ENCODE measurements around the gene PCBP3.
"Not testable (repeated sequence)": the region's sequence is repeated elsewhere in the genome, so short reads cannot be mapped to it uniquely, and the experiment has no call there.

PCBP3 gene

DNA sequence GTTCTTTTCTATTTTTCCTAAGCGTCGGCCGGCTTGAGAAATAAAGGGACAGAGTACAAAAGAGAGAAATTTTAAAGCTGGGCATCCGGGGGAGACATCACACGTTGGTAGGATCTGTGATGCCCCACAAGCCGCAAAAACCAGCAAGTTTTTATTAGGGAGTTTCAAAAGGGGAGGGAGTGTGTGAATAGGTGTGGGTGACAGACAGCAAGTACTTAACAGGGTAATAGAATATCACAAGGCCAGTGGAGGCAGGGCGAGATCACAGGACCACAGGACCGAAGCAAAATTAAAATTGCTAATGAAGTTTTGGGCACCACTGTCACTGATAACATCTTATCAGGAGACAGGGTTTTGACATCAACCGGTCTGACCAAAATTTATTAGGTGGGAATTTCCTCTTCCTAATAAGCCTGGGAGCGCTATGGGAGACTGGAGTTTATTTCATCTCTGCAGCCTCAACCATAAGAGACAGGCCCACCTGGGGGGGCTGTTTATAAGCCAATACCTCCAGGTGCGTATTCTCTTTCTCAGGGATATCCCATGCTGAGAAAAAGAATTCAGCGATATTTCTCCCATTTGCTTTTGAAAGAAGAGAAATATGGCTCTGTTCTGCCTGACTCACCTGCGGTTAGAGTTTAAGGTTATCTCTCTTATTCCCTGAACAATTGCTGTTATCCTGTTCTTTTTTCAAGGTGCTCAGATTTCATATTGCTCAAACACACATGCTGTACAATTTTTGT, 332.3 kb downstream of the PCBP3 start:
- not testable (repeated sequence) for DNase-seq

DNA sequence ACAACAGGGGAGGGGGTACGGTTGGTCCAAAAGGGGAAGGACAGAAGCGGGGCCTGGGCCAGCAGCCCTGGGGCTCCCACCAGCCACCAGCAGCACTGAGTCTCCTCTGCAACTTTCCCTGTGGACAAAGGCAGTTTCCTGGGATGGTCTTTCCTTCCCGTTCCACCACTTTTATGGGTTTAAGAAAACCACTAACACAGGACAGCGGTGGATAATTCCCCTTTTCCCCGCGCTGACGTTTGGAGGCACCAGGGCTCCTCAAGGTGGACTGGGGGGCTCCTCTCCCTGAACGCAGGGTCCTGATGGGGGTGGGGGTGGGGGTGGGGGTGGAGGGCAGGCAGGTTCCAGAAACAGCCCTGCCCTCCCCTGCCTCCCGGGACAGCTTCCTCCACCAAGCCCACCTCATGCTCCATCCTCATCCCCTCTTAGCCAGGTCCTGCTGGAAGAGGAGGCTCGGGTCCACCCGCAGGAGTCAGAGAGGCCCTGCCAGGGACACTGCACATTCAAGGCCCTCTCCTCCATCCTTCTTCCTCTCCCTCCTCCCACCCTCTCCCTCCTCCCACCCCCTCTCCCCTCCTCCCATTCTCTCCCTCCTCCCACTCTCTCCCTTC, 333.3 kb downstream of the PCBP3 start:
- DNase-seq = no peak

DNA sequence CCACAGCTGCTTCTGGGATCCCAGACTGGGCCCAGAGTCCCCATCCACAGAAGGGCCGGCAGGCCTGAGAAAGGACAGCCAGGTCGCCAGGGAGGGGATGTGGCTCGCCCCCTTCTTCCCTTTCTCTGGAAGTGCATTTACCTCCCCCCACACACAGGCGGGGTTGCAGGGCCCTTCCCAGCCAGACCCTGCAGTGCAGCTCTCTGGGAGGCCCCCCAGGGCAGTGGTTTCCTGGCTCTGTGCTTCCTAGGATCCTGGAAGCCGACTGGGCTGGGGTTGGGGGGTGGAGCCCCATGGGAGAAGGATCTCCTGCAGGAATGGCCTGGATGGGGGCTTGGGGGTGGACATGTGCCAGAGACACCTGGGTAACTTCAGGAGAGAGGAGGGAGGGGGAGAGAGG, 333.9 kb downstream of the PCBP3 start:
- no peak for DNase-seq

DNA sequence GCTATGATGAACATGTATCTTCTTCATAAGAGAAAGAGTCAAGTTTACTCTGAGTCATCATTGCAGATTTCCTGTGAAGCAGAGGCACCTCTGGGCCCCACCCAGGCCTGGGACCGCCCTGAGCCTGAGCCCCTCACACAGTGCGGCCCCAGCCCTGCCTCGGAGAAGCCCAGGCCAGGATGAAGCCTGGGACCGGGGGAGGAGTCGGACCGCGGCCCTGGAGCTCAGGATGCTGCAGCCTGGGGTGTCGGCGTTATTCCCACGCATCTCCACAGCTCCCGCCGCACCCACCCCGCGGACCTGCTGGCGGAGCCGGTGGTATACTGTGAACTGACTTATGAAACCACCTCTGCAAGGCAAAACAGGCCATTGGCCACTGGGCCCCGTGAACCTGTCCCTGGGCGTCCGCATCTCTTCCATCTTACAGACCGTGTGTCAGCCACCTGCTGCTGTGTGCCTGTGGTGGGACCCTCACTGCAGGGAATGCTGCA, 335.7 kb downstream of the PCBP3 start:
- no peak for DNase-seq

DNA sequence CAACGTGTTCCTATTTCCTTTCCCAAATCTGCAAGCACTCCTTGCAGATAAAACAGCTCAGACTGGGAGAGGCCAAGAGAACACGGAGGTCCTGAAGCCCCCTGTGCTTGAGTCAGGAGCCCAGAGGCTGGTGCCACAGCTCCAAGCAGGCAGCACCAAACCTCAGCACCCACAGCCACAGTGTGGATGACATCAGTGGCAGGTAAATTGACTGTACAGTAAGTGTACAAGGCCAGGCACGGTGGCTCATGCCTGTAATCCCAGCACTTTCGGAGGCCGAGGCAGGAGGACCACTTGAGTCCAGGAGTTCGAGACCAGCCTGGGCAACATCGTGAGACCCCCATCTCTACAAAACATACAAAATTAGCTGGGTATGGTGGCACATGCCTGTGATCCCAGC, 336.1 kb downstream of the PCBP3 start:
- no peak for DNase-seq

DNA sequence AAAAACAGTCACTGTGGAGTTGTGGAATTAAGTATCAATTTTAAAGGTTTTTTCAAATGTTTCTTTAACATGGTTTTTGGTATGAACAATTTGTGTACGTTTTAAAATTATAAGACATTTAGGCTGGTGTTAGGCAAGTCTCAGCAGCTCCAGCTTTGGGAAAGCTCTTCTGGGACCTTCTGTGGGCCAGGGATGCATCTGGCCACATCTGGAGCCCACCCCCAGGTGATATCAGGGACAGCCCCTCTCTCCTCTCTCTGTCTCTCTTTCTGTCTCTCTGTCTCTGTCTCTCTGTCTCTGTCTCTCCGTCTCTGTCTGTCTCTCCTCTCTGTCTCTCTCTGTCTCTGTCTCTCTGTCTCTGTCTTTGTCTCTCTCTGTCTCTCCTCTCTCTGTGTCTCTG, 336.7 kb downstream of the PCBP3 start:
- DNase-seq = no peak

DNA sequence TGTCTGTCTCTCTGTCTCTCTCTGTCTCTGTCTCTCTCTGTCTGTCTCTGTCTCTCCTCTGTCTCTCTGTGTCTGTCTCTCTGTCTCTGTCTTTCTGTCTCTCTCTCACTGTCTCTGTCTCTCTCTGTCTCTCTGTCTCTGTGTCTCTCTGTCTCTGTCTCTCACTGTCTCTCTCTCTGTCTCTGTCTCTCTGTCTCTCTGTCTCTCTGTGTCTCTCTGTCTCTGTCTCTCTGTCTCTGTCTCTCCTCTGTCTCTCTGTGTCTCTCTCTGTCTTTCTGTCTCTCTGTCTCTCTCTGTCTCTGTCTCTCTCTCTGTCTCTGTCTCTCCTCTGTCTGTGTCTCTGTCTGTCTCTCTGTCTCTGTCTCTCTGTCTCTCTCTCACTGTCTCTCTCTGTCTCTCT, 337.2 kb downstream of the PCBP3 start:
- no peak for DNase-seq

DNA sequence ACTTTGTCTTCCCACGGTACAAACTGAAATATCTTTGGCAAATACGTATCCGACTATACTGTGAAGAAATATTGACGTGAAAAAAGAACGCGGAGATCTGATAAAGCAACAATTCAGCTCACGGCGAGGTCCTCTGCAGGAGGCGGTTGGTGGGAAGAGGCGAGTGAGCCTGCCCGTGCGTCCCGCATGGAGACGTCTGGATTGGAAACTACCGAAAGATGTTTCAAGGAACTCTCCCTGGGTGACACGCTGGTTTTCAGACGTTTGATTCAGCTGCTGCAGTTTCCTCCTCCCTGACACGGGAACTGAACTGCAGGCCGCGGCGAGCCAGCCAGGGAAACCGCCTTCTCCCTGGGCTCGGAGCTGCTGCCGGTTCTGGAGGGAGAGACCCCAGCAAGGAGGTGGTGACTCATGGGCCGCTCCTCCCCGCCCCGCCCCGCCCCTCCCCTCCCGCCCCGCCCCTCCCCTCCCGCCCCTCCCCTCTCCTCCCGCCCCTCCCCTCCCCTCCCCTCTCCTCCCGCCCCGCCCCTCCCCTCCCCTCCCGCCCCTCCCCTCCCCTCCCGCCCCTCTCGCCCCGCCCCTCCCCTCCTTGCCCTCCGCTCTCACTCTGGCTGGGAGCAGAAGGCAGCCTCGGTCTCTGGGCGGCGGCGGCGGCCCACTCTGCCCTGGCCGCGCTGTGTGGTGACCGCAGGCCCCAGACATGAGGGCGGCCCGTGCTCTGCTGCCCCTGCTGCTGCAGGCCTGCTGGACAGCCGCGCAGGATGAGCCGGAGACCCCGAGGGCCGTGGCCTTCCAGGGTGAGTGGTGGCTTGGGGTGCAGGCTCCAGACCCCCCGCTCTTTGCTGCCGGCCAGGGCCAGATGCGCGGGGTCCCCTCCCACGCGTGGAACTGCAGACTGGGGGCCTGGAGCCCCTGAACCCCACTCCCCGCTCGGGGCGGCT, 337.9 kb downstream of the PCBP3 start, which contains the start of gene COL6A1:
Gene COL6A1 (plus strand): TSS at position 620 of the 941 bp plus-strand sequence. CDS start 81 bp downstream, at position 701.
- DNase-seq = peak; percentile 42

DNA sequence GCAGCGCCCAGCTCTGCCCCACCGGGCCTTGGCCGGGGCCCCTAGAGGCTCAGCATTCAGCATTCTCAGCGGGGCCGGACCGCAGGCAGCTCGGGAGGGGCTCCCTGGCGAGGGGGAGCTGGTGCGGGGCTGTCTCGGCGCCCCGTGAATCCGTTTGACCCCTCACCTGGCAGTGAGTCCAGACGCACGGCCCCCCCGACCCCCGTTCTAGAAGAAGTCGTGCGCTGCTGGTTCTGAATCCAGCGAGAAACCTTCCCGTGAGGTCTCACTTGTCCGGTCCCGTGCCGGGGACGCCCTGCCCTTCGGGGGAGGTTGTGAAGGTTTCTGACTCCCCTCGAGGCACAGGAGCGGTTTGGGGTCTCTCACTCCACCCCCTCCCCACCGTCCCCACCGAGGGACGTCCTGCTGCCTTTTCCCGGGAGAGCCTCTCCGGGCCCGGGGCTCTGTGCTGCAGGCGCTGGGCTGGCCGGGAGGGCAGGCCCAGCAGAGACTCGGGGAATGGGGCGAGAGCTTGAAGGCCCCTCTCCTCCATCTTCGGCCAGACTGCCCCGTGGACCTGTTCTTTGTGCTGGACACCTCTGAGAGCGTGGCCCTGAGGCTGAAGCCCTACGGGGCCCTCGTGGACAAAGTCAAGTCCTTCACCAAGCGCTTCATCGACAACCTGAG, 338.7 kb downstream of the PCBP3 start:
- no peak for DNase-seq

DNA sequence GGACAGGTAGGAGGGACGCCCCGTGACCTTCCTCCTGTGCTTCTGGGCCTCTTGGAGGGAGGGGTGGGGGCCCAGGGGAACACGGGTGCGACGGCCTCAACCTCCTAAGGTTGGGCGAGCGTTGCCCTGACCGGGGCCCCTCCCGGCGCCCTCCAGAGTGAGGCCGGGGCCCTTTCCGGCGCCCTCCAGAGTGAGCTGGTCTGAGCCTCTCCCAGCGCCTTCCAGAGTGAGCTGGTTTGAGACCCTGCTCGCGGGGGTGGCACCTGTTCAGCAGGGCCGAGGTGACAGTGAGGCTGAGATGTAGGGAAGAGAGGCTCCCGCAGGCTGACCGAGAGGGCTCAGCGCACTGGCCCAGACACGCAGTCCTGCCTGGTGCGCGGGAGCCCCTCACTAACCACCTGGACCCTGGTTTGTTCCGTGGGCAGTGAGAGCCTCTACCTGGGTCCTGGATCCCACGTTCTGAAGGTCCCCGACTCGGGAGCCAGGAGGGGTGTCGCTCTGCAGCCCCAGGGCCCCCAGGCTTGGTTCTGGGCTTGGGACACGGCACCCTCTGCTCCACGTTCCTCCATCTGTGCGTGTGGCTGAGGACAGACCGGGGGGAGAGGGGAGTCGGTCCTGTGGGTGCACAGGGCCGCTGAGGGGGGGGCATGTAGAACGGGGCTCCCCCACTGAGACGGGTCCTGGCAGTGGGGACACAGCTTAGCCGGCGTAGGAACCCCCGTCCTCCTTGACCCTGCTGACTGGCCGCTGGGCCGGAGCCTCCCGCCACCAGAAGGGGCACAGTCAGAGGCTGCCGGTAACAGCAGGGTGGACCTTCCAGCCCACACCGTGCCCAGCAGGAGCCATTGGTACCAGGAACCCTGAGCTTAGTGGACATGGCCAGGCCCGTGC, 339.5 kb downstream of the PCBP3 start:
- no peak for DNase-seq

DNA sequence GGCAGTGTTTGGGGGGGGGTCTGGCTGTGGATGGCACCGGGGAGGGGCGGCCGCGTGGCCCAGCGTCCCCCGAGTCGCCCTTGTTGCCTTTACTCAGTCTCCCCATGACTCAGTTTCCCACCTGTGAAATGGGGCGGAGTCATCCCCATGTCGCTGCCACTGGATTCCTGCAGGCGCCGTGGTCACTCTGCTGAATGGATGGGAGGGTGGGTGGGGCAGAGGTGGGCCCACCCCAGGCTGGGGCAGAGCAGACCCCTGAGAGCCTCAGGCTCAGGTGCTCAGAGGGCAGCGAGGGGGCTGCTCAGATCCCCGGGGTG, 340.1 kb downstream of the PCBP3 start:
- DNase-seq = no peak

DNA sequence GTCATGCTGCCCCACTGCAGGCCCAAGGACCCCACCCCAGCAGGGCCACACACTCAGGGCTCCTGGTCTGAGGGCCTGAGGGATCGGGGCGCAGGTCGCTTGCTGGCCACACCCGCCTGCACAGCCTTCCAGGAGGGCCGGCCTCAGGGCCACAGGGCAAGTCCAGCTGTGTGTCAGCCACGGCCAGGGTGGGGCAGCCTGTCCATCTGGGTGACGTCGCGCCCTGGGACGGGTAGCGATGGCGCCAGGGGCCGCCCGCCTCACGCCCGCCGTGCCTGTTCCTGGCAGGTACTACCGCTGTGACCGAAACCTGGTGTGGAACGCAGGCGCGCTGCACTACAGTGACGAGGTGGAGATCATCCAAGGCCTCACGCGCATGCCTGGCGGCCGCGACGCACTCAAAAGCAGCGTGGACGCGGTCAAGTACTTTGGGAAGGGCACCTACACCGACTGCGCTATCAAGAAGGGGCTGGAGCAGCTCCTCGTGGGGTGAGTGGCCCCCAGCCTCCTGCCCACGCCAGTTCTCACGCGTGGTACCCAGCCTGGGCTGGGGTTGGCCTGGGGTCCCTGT, 340.5 kb downstream of the PCBP3 start:
- DNase-seq = no peak

DNA sequence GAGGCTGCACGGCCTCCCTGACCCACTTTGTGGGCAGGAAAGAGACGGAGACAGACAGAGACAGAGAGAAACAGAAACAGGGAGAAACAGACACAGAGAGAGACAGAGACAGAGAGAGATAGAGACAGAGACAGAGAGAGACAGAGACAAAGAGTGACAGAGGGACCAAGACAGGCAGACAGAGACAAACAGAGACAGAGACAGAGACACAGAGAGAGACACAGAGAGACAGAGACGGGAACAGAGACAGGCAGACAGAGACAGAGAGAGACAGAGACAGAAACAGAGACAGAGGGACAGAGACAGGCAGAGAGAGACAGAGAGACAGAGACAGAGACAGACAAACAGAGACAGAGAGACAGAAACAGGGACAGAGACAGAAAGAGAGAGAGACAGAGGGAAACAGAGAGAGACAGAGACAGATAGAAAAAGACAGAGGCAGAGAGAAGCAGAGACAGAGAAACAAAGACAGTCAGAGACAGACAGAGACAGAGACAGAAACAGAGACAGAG, 341.1 kb downstream of the PCBP3 start:
- no peak for DNase-seq

DNA sequence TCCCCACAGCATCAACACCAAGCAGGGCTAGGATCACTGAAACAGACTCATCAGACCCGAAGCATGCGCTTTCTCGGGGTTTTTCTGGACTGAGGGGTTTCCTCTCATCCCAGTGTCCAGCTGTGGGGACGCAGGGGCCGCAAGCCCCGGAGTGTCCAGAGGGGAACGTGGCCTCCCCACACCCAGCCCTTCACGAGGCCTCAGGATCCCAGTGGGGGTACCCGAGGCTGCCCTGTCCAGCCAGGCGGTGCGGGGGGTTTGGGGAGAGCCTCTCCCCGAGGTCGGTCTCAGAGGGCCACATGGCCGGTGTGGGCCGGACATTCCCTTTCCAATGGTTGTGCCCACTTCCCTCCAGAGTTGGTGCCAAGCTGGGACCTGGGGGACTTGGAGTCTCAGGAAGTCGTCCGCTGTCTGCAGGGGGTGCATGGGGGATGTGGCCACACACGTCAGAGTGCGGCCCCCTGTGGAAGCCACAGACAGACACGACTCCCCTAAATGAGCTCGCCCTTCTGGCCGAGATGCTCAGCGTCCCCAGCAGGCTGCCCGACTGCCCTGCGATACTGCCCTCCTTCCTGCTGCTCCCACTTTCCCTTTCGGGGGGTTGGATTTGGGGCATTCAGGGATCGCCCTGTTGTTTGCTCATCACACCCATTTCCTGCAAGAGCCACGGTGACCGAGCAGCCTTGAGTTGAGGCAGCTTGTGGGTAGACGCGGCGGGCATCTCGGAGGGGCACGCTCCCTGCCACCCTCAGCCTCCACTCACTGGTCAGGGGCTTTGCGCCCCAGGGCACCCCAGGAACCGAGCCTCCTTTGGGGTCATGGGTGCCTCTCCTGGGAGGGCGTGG, 342.2 kb downstream of the PCBP3 start:
- DNase-seq = no peak

DNA sequence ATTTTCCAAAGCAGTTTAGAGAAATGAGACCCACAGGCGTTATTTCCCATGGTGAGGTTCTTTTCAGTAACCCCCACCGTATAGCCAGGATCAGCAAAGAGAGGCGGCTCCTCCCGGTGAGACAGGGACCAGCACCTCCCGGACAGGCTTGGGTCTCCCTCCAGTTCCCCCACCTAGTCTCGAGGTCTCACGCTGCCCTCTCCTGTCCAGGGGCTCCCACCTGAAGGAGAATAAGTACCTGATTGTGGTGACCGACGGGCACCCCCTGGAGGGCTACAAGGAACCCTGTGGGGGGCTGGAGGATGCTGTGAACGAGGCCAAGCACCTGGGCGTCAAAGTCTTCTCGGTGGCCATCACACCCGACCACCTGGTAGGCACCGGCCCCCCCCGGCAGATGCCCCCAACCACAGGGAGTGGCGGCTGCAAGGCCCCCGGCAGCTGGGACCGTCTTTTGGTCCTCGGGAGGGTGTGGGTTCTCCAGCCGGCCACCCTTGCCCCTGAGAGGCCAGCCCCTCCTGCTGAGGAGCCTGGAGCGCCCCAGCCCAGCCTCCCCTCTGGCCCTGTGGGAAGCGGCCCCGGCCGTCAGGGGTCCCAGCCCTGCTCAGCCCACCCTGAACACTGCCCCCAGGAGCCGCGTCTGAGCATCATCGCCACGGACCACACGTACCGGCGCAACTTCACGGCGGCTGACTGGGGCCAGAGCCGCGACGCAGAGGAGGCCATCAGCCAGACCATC, 343.0 kb downstream of the PCBP3 start:
- no peak for DNase-seq

DNA sequence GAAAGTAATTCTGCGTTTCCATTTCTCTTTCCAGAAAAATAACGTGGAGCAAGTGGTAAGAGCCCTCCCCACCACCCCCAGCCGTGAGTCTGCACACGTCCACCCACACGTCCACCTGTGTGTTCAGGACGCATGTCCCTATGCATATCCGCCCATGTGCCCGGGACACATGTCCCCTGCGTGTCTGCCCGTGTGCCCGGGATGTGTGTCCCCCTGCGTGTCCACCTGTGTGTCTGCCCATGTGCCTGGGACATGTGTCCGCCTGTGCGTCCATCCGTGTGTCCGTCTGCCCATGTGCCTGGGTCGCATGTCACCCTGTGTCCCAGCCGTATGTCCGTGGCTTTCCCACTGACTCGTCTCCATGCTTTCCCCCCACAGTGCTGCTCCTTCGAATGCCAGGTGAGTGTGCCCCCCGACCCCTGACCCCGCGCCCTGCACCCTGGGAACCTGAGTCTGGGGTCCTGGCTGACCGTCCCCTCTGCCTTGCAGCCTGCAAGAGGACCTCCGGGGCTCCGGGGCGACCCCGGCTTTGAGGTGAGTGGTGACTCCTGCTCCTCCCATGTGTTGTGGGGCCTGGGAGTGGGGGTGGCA, 343.7 kb downstream of the PCBP3 start:
- no peak for DNase-seq

DNA sequence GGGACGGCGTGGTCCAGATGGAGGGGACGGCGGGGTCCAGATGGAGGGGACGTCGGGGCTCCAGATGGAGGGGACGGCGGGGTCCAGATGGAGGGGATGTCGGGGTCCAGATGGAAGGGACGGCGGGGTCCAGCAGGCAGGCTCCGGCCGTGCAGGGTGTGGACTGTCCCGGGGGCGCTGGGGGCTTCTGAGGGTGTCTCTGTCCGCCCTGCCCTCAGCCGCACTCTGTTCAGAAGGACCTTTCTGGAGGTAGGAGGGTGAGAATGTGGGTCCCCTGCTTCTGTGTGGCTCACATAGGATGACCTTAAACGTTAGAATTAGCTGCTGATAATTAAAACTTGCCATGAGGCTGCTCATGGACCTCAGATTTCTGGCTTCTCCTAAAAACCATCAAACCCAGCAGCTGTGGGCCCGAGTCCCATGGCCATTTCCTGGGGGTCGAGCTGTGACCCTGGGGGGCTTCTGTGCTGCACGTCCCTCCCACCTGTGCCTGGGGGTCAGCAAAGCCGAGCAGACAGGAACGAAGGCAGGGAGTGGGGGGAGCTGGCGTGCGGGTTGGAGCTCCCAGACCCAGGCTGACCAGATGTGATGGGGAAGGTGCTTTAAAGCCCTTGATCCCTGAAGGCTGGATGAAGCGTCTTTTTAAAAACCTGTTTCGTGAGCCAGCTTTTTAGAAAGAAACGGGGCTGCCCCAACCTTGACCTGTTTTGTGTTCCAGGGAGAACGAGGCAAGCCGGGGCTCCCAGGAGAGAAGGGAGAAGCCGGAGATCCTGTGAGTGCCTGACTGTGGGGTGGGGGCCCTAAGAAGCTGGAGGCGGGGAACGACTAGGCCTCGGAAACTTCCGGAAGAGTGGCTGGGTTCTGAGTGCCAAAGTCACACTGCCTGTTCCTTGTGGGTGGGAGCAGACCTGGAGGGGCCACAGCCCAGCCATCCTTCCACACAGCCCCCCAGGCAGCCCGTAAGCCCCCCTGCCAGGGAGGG, 345.1 kb downstream of the PCBP3 start:
- DNase-seq = no peak
